Activated CD4-positive, alpha-beta T cell treated with anti-CD3 and anti-CD28 coated beads, Interleukin-2, Interleukin-4, amounts not matched to agents 100 ng/mL and 50 ng/mL, durations not matched to agents 16 hours and 8 hours (primary cell): ENCODE measurements around the gene DIP2A.
"Not testable (repeated sequence)": the region's sequence is repeated elsewhere in the genome, so short reads cannot be mapped to it uniquely, and the experiment has no call there.

Source experiments
- DNase-seq: peaks from one replicate; pipeline ENCODE4 v3.0.0-alpha.2; 2020; ENCODE audit warnings: low spot score

DIP2A gene

GRCh38 chr21:46426313-46427046 lies 32.2 kb upstream of the DIP2A start:
- DNase-seq = no peak

- DNase-seq = no peak
Observed at GRCh38 chr21:46427516-46427915, 31.2 kb upstream of the DIP2A start.

GRCh38 chr21:46428286-46428685 lies 30.4 kb upstream of the DIP2A start:
- no peak for DNase-seq

- DNase-seq = no peak
Observed at GRCh38 chr21:46428987-46429710, 29.5 kb upstream of the DIP2A start.

GRCh38 chr21:46429754-46430681 lies 28.7 kb upstream of the DIP2A start:
- no peak for DNase-seq

- DNase-seq = no peak
Observed at GRCh38 chr21:46431448-46431847, 27.2 kb upstream of the DIP2A start.

- no peak for DNase-seq
Observed at GRCh38 chr21:46431884-46432488, 26.7 kb upstream of the DIP2A start.

- DNase-seq = not testable (repeated sequence)
Observed at GRCh38 chr21:46433116-46433515, 25.6 kb upstream of the DIP2A start.

GRCh38 chr21:46434322-46434958 lies 24.3 kb upstream of the DIP2A start:
- DNase-seq = no peak

GRCh38 chr21:46435786-46436227 lies 22.9 kb upstream of the DIP2A start:
- no peak for DNase-seq

GRCh38 chr21:46436621-46437020 lies 22.1 kb upstream of the DIP2A start:
- DNase-seq = no peak

- DNase-seq = no peak
Observed at GRCh38 chr21:46437096-46437498, 21.6 kb upstream of the DIP2A start.

- DNase-seq = no peak
Observed at GRCh38 chr21:46437511-46437910, 21.2 kb upstream of the DIP2A start.

GRCh38 chr21:46438241-46438640 lies 20.4 kb upstream of the DIP2A start:
- DNase-seq = no peak

- no peak for DNase-seq
Observed at GRCh38 chr21:46439906-46440305, 18.8 kb upstream of the DIP2A start.

GRCh38 chr21:46441331-46441730 lies 17.4 kb upstream of the DIP2A start:
- DNase-seq = no peak

GRCh38 chr21:46441961-46442498 lies 16.7 kb upstream of the DIP2A start:
- no peak for DNase-seq

GRCh38 chr21:46442938-46443337 lies 15.8 kb upstream of the DIP2A start:
- DNase-seq = no peak

GRCh38 chr21:46443910-46444309 lies 14.8 kb upstream of the DIP2A start:
- no peak for DNase-seq

GRCh38 chr21:46448108-46448507 lies 10.6 kb upstream of the DIP2A start:
- DNase-seq = no peak

GRCh38 chr21:46448855-46449254 lies 9.8 kb upstream of the DIP2A start:
- DNase-seq = not testable (repeated sequence)
